IPS DF 4.7 (cell line): ENCODE data around the gene SIX5.

Experiments used
- DNase-seq: peaks from one replicate; pipeline ENCODE4 v3.0.0-alpha.2; 2013; ENCODE audit warnings: low spot score; ENCODE audit errors: extremely low read depth

SIX5 gene

DNA sequence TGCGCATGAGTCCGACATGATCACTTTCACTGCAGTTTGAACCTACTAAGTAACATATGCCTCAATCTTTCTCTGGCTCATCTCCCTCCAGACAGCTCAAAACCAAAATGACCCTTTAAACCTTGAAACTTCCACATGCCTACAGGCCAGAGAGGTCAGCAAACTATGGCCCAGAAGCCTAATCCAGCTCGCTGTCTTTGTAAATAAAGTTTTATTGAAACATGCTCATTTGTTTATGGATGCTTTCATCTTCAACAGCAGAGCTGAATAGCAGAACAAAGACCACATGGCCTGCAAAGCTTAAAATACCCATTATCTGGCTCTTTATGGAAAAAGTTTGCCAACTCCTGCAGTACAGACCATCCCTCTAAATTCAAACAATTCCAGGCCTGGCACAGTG lies 53.9 kb downstream of the SIX5 start:
- no peak for DNase-seq
